K562 (cell line): Measurements from ENCODE around the gene NDUFA5. TPM values are rescaled to one million over a fixed set of nuclear protein-coding genes. Genes with fewer than 3 reads are reported as not detected.
A peak's percentile ranks its signal among the peaks of the same experiment; 100 is the strongest.

Source experiments
- ATF4 ChIP-seq: fragments of 450-650 bp; formaldehyde crosslinking; IDR thresholded peaks from 2 replicates; pipeline ENCODE4 v1.4.0; 2022; ENCODE audit warnings: mild to moderate bottlenecking, moderate library complexity
- CREB3L1 ChIP-seq: fragments of 450-650 bp; IDR thresholded peaks from 2 replicates; pipeline ENCODE4 v1.6.1; 2014; ENCODE audit warnings: low read depth, mild to moderate bottlenecking, moderate library complexity, borderline replicate concordance
- DPF2 ChIP-seq: fragments of 450-650 bp; IDR thresholded peaks from 2 replicates; pipeline ENCODE4 v1.6.1; 2016
- ESRRB ChIP-seq: fragments of 250-450 bp; sonication (Bioruptor Pico); IDR thresholded peaks from 2 replicates; pipeline ENCODE4 v1.5.0; 2020; ENCODE audit warnings: mild to moderate bottlenecking, moderate library complexity, borderline replicate concordance
- GTF2F1 ChIP-seq: IDR thresholded peaks from 2 replicates; pipeline ENCODE4 v1.6.1; 2011; ENCODE audit warnings: low read depth, low read length, improper control_type of control experiment
- HDAC2 ChIP-seq: fragments of 450-650 bp; IDR thresholded peaks from 2 replicates; pipeline ENCODE4 v1.6.1; 2016; ENCODE audit warnings: mild to moderate bottlenecking
- HLTF ChIP-seq: fragments of 450-650 bp; IDR thresholded peaks from 2 replicates; pipeline ENCODE4 v1.6.1; 2016
- HMGN3 ChIP-seq: IDR thresholded peaks from 2 replicates; pipeline ENCODE4 v1.6.1; 2011; ENCODE audit warnings: borderline replicate concordance, low read depth, mild to moderate bottlenecking, mixed read lengths, low read length; ENCODE audit not compliant: insufficient read length; ENCODE audit errors: extremely low read depth
- JUND ChIP-seq, 2 experiments: IDR thresholded peaks; 2 replicates in 1 of 2; 3 replicates in 1 of 2; pipeline ENCODE4 v1.6.1; 2011; ENCODE audit warnings: borderline replicate concordance in 2 of 2, low read depth in 2 of 2, low read length in 2 of 2, improper control_type of control experiment in 1 of 2, missing biosample characterization in 1 of 2, missing genetic modification characterization in 1 of 2, missing genetic modification reagents in 1 of 2
- NUFIP1 ChIP-seq: fragments of 450-650 bp; IDR thresholded peaks from 2 replicates; pipeline ENCODE4 v1.6.1; 2018; ENCODE audit not compliant: partially characterized antibody
- POLR2H ChIP-seq: IDR thresholded peaks from 2 replicates; pipeline ENCODE4 v1.6.1; 2016; ENCODE audit warnings: missing genetic modification characterization, low read depth, mild to moderate bottlenecking, control low read depth, missing compliant biosample characterization, moderate library complexity
- PREB ChIP-seq: sonication (generic); formaldehyde crosslinking; IDR thresholded peaks from 2 replicates; pipeline ENCODE4 v1.8.1; 2023; ENCODE audit warnings: mild to moderate bottlenecking, missing genetic modification reagents
- SREBF1 ChIP-seq: fragments of 150-350 bp; IDR thresholded peaks from 2 replicates; pipeline ENCODE4 v1.6.1; 2014; ENCODE audit warnings: antibody characterized with exemption, low read depth, low read length, borderline replicate concordance
- ZHX1 ChIP-seq: fragments of 150-350 bp; conservative IDR thresholded peaks from 2 replicates; pipeline ENCODE4 v1.6.1; 2014; ENCODE audit warnings: low read length
- ZNF197 ChIP-seq: fragments of 200-800 bp; sonication (Bioruptor generic); IDR thresholded peaks from 2 replicates; pipeline ENCODE4 v1.6.1; 2016; ENCODE audit warnings: low read depth, missing genetic modification characterization, missing compliant biosample characterization
- ZNF282 ChIP-seq: sonication (generic); formaldehyde crosslinking; IDR thresholded peaks from 2 replicates; pipeline ENCODE4 v1.8.1; 2023; ENCODE audit warnings: missing genetic modification reagents
- ZNF324 ChIP-seq: fragments of 250-450 bp; sonication (Bioruptor Pico); IDR thresholded peaks from 2 replicates; pipeline ENCODE4 v1.4.0; 2020; ENCODE audit warnings: mild to moderate bottlenecking
- ZNF41 ChIP-seq: fragments of 250-450 bp; sonication (Bioruptor Pico); conservative IDR thresholded peaks from 2 replicates; pipeline ENCODE4 v1.4.0; 2020; ENCODE audit warnings: mild to moderate bottlenecking
- polyA plus RNA-seq, 8 experiments: library from polyadenylated mRNA; depleted of rRNA in 4 of 8; stranded (reverse) in 5 of 8; unstranded in 3 of 8; fragments of >200 nt; fragmentation: Nextera tagmentation in 2 of 8; fragmentation: Illumina TruSeq in 1 of 8; extraction: Ambion mirVana in 2 of 8; extraction: Trizol in 1 of 8; gene quantifications; 2 replicates each; pipeline versions ENCODE4 v1.2.1 to v1.2.3, GENCODE V29; 2011 to 2014; ENCODE audit warnings: inconsistent platforms in 1 of 8, missing spikeins in 1 of 8
- total RNA-seq, 7 experiments: library from RNA; depleted of rRNA in 6 of 7; stranded (reverse); fragments of >200 nt in 6 of 7; fragmentation: Illumina TruSeq in 2 of 7; extraction: Trizol in 2 of 7; gene quantifications; 2 replicates each; pipeline versions ENCODE4 v1.2.1 to v1.2.3, GENCODE V29; 2011 to 2021; ENCODE audit warnings: low replicate concordance in 1 of 7

NDUFA5 gene
- total and polyA plus RNA-seq, 9 of the 15 experiments (the other 6 are each of a cell fraction or from before 2014, with no cell fraction given) = 155 to 677 (median 269) TPM

- peak; percentile 97 for TF ChIP-seq ZHX1
- TF ChIP-seq HLTF = peak; percentile 89; the same call in 1 of the 2 replicates
- TF ChIP-seq CREB3L1 = no peak
- no peak for TF ChIP-seq ZNF197 (CRISPR knock-in tag)
- TF ChIP-seq ATF4 (CRISPR knock-in tag) = no peak
- TF ChIP-seq ESRRB (CRISPR knock-in tag) = no peak
- no peak for TF ChIP-seq HMGN3
- TF ChIP-seq DPF2 = peak; percentile 84
- TF ChIP-seq HDAC2 = peak; percentile 79; the same call in 1 of the 2 replicates
- TF ChIP-seq ZNF282 (CRISPR knock-in tag) = no peak
- no peak for TF ChIP-seq NUFIP1
- no peak for TF ChIP-seq ZNF41 (CRISPR knock-in tag)
- no peak for TF ChIP-seq SREBF1
- no peak for TF ChIP-seq ZNF324 (CRISPR knock-in tag)
- TF ChIP-seq JUND (IDR thresholded peaks at IDR 0.05; ENCODE audit: borderline replicate concordance, low read depth, low read length) = no peak
- TF ChIP-seq JUND (tag; IDR thresholded peaks at IDR 0.05; ENCODE audit: borderline replicate concordance, low read depth, low read length) = no peak; the same call in 2 of the 3 replicates
- peak; percentile 63 for TF ChIP-seq POLR2H (tag)
- TF ChIP-seq PREB (CRISPR knock-in tag) = no peak
- no peak for TF ChIP-seq GTF2F1
These were observed 23.0 kb downstream of the NDUFA5 start, which contains the start of gene IQUB (continued) for GRCh38 chr7:123534383-123535260.
